IMR-90 (cell line): Measurements from ENCODE around the gene PRAC2. TPM values are rescaled to one million over a fixed set of nuclear protein-coding genes. Genes with fewer than 3 reads are reported as not detected.

Experiments used
- ATAC-seq: fragments of 200-7000 bp; cut with Tn5 transposase; 2 replicates; pipeline ENCODE4 v1.9.1; 2020; ENCODE audit warnings: low read depth, mild to moderate bottlenecking, moderate library complexity
- BruUV-seq: library from RNA; stranded (reverse); fragments of 400-500 nt; replicated peaks from 2 replicates; lab custom pipeline; 2021; lab: Mats Ljungman, UMichigan
- CTCF ChIA-PET: fragments of 300-600 bp; formaldehyde crosslinking; extraction: SDS; loops from one replicate; lab custom pipeline; 2021; ENCODE audit warnings: antibody characterized with exemption; lab: Yijun Ruan, JAX
- POLR2A ChIA-PET: fragments of 300-600 bp; sonication (Branson Sonifier 250); formaldehyde crosslinking; loops from one replicate; lab custom pipeline; 2022; ENCODE audit warnings: antibody characterized with exemption; ENCODE audit not compliant: unreplicated experiment; lab: Charles Lee
- DNase-seq: peaks from one replicate; pipeline ENCODE4 v3.0.0; 2013
- H2AFZ ChIP-seq: replicated peaks from 2 replicates; pipeline ENCODE3; 2013; ENCODE audit warnings: low read length, mild to moderate bottlenecking; ENCODE audit not compliant: poor library complexity
- H2AK5ac ChIP-seq: 2 replicates; pipeline ENCODE4 v1.6.1; 2013; ENCODE audit warnings: low read depth, low read length, inconsistent platforms
- H2AK9ac ChIP-seq: replicated peaks from 2 replicates; pipeline ENCODE3; 2013; ENCODE audit warnings: mild to moderate bottlenecking, low read depth, low read length, moderate library complexity; ENCODE audit not compliant: poor library complexity
- H2BK120ac ChIP-seq: 2 replicates; pipeline ENCODE4 v1.6.1; 2013; ENCODE audit warnings: low read depth, low read length, inconsistent platforms
- H2BK15ac ChIP-seq: 3 replicates; pipeline ENCODE4 v1.6.1; 2013; ENCODE audit warnings: low read depth, low read length, inconsistent platforms
- H2BK20ac ChIP-seq: 2 replicates; pipeline ENCODE4 v1.6.1; 2013; ENCODE audit warnings: low read depth, mild to moderate bottlenecking, inconsistent platforms, low read length, moderate library complexity
- H2BK5ac ChIP-seq: 2 replicates; pipeline ENCODE4 v1.6.1; 2013; ENCODE audit warnings: mild to moderate bottlenecking, low read depth, low read length, inconsistent platforms; ENCODE audit not compliant: poor library complexity, severe bottlenecking
- H3K14ac ChIP-seq: replicated peaks from 2 replicates; pipeline ENCODE4 v1.6.1; 2013; ENCODE audit warnings: low read depth, low read length, inconsistent platforms
- H3K18ac ChIP-seq: 2 replicates; pipeline ENCODE4 v1.6.1; 2013; ENCODE audit warnings: low read depth, low read length, control low read depth
- H3K23ac ChIP-seq: 2 replicates; pipeline ENCODE4 v1.6.1; 2013; ENCODE audit warnings: low read depth, low read length, inconsistent platforms
- H3K27ac ChIP-seq: 2 replicates; pipeline ENCODE4 v1.5.1; 2013; ENCODE audit warnings: mild to moderate bottlenecking, control low read depth, low read length; ENCODE audit not compliant: insufficient read depth
- H3K27me3 ChIP-seq: 2 replicates; pipeline ENCODE4 v1.6.1; 2013; ENCODE audit warnings: low read length; ENCODE audit not compliant: control insufficient read depth, insufficient read depth
- H3K36me3 ChIP-seq: 2 replicates; pipeline ENCODE4 v1.6.1; 2013; ENCODE audit warnings: low read length, mixed read lengths; ENCODE audit not compliant: control insufficient read depth, insufficient read depth
- H3K4ac ChIP-seq: 2 replicates; pipeline ENCODE4 v1.6.1; 2013; ENCODE audit warnings: low read depth, low read length, inconsistent platforms
- H3K4me1 ChIP-seq: 2 replicates; pipeline ENCODE4 v1.6.1; 2013; ENCODE audit warnings: low read length, mixed read lengths; ENCODE audit not compliant: control insufficient read depth, insufficient read depth
- H3K4me2 ChIP-seq: 2 replicates; pipeline ENCODE4 v1.6.1; 2013; ENCODE audit warnings: low read depth, mild to moderate bottlenecking, control low read depth, low read length, moderate library complexity
- H3K4me3 ChIP-seq: 2 replicates; pipeline ENCODE4 v1.5.1; 2013; ENCODE audit warnings: low read depth, mild to moderate bottlenecking, control low read depth, low read length, moderate library complexity; ENCODE audit not compliant: insufficient read depth
- H3K56ac ChIP-seq: 2 replicates; pipeline ENCODE4 v1.6.1; 2013; ENCODE audit warnings: low read length, inconsistent platforms; ENCODE audit not compliant: insufficient read depth; ENCODE audit errors: extremely low read depth
- H3K79me1 ChIP-seq, 2 experiments: 2 replicates each; pipeline ENCODE4 v1.6.1; 2013; ENCODE audit warnings: low read length in 2 of 2, inconsistent platforms in 1 of 2, low read depth in 1 of 2
- H3K9ac ChIP-seq: 2 replicates; pipeline ENCODE4 v1.6.1; 2013; ENCODE audit warnings: low read depth, low read length, control low read depth
- H3K9me1 ChIP-seq: 2 replicates; pipeline ENCODE4 v1.6.1; 2013; ENCODE audit warnings: low read length, inconsistent platforms; ENCODE audit not compliant: insufficient read depth
- H3K9me3 ChIP-seq: 2 replicates; pipeline ENCODE4 v1.6.1; 2013; ENCODE audit warnings: low read length; ENCODE audit not compliant: control insufficient read depth, insufficient read depth
- H4K20me1 ChIP-seq: 2 replicates; pipeline ENCODE4 v1.6.1; 2013; ENCODE audit warnings: low read length, inconsistent platforms; ENCODE audit not compliant: insufficient read depth
- H4K5ac ChIP-seq: 2 replicates; pipeline ENCODE4 v1.6.1; 2013; ENCODE audit warnings: mild to moderate bottlenecking, low read depth, low read length, control low read depth
- H4K8ac ChIP-seq, 2 experiments: 2 replicates each; pipeline ENCODE4 v1.6.1; 2013; ENCODE audit warnings: low read depth in 2 of 2, low read length in 2 of 2, control low read depth in 1 of 2, inconsistent platforms in 1 of 2
- H4K91ac ChIP-seq: 2 replicates; pipeline ENCODE4 v1.6.1; 2013; ENCODE audit warnings: low read depth, low read length, inconsistent platforms; ENCODE audit not compliant: insufficient read depth
- CEBPB ChIP-seq: IDR thresholded peaks from 2 replicates; pipeline ENCODE4 v1.6.1; 2012; ENCODE audit warnings: low read depth, low read length, improper control_type of control experiment
- NFE2L2 ChIP-seq: fragments of 150-350 bp; IDR thresholded peaks from 2 replicates; pipeline ENCODE4 v1.6.1; 2016; ENCODE audit warnings: low read depth, mild to moderate bottlenecking, low read length
- WGBS, 2 experiments: methylation state at CpG; one replicate each; pipeline versions ENCODE4 v1.1.5 to v1.1.7; 2013; ENCODE audit warnings: missing lambda C conversion rate in 2 of 2; ENCODE audit not compliant: insufficient read length in 1 of 2; ENCODE audit errors: extremely low coverage in 2 of 2; 5-methylcytosine and 5-hydroxymethylcytosine counted together
- dilution Hi-C: fragments of 300-500 bp; cut with HindIII; formaldehyde crosslinking; loops from one replicate; pipeline ENCODE4 v1.14.3; 2018; ENCODE audit warnings: low sequenced_read_pairs; ENCODE audit not compliant: unreplicated experiment
- in situ Hi-C: fragments of 300-500 bp; cut with MboI; formaldehyde crosslinking; loops from 3 replicates; pipeline ENCODE4 v1.14.3; 2019; ENCODE audit warnings: low sequenced_read_pairs, inconsistent platforms, mixed read lengths
- intact Hi-C: fragments of 100-400 bp; cut with micrococcal nuclease; formaldehyde crosslinking; loops from 2 replicates; pipeline ENCODE4 v1.10.0; 2022
- polyA plus RNA-seq, 3 experiments: library from polyadenylated mRNA; depleted of rRNA; stranded (reverse); fragments of >200 nt; gene quantifications; 2 replicates each; pipeline ENCODE4 v1.2.3, GENCODE V29; 2012; ENCODE audit warnings: low replicate concordance in 1 of 3
- total RNA-seq: library from RNA; depleted of rRNA; stranded (reverse); fragments of >200 nt; gene quantifications from 2 replicates; pipeline ENCODE4 v1.2.3, GENCODE V29; 2012

The PRAC2 gene
- total and polyA plus RNA-seq, 2 of the 4 experiments (the other 2 are of a cell fraction), result not detected

GRCh38 chr17:48722201-48722907 lies 631 bp upstream of the PRAC2 start, which contains the start of gene PRAC1:
Gene PRAC1 (minus strand): TSS chr17:48722518. CDS start chr17:48722392, 126 bp downstream.
- Histone ChIP-seq H3K27me3 (peaks cover 93% of the 10 kb centered on the region), H3K23ac (no peak within 1 kb of the TSS), H3K9ac (no peak within 1 kb of the TSS), H3K18ac (no peak within 1 kb of the TSS), H3K56ac (no peak within 1 kb of the TSS), H4K8ac (no peak within 1 kb of the TSS), H2AK9ac (no peak within 1 kb of the TSS), H3K79me1 (no peaks in the 10 kb centered on the region), H2AFZ (peak within 1 kb of the TSS; percentile 3), H3K4me3 (no peak within 1 kb of the TSS), H3K9me1 (no peaks in the 10 kb centered on the region), H4K20me1 (0 out of 2 replicates have a peak, but pooled peaks cover 22% of the 10 kb centered on the region), H2BK15ac (no peak within 1 kb of the TSS), H2AK5ac (no peak within 1 kb of the TSS), H3K4me2 (no peak within 1 kb of the TSS), H3K4me1 (no peaks in the 10 kb centered on the region), H3K36me3 (no peaks in the 10 kb centered on the region), H2BK120ac (no peak within 1 kb of the TSS), H3K4ac (no peak within 1 kb of the TSS), H2BK20ac (no peak within 1 kb of the TSS), H3K27ac (no peak within 1 kb of the TSS), H4K91ac (no peak within 1 kb of the TSS), H3K14ac (no peak within 1 kb of the TSS), H4K5ac (no peak within 1 kb of the TSS), H2BK5ac (no peak within 1 kb of the TSS), H3K9me3 (peaks cover 19% of the 10 kb centered on the region)
- BruUV-seq, result no TSS peak
- intact Hi-C loops (loop anchor here (10.0 kb wide), 1 partner anchor 312 kb away; no protein-coding TSS in a partner anchor), in situ Hi-C loops (loop anchor here (10.0 kb wide), 1 partner anchor 312 kb away; no protein-coding TSS in a partner anchor), dilution Hi-C loops (no loop called here)
- TF ChIP-seq NFE2L2 (no peak), CEBPB (no peak)
- ChIA-PET CTCF (interaction anchor here (0.9 kb wide), 1 partner anchor 156 kb away, joined by 4 read pairs; no protein-coding TSS in a partner anchor), POLR2A (no interaction called here)
- ATAC-seq (no peak), DNase-seq (no peak)
- 4% methylated on average over 5 of the region's 21 CpGs; no CpG with 5 or more reads in 1 of the 2 experiments for WGBS, 2 experiments
